K562 (cell line): ENCODE data around the gene ABCG5. TPM values are rescaled to one million over a fixed set of nuclear protein-coding genes. Genes with fewer than 3 reads are reported as not detected.
A peak's percentile ranks its signal among the peaks of the same experiment; 100 is the strongest.

Experiments used
- BRD4 ChIP-seq: fragments of 200-600 bp; sonication (generic); IDR thresholded peaks from 2 replicates; pipeline ENCODE4 v1.6.1; 2017; ENCODE audit warnings: inconsistent platforms
- CBFA2T3 ChIP-seq: fragments of 450-650 bp; IDR thresholded peaks from 2 replicates; pipeline ENCODE4 v1.6.1; 2017
- CCNT2 ChIP-seq: IDR thresholded peaks from 2 replicates; pipeline ENCODE4 v1.6.1; 2011; ENCODE audit warnings: borderline replicate concordance, low read depth, mild to moderate bottlenecking, moderate library complexity, mixed read lengths, low read length; ENCODE audit not compliant: insufficient read length; ENCODE audit errors: extremely low read depth
- CTCF ChIP-seq, 3 experiments: IDR thresholded peaks in 2 of 3; conservative IDR thresholded peaks in 1 of 3; 2 replicates each; pipeline ENCODE4 v1.5.1; 2011 to 2012; ENCODE audit warnings: low read length in 3 of 3, mild to moderate bottlenecking in 3 of 3, control low read depth in 2 of 3, improper control_type of control experiment in 1 of 3, inconsistent platforms in 1 of 3, low read depth in 1 of 3, mixed read lengths in 1 of 3, moderate library complexity in 1 of 3; ENCODE audit not compliant: insufficient read depth in 2 of 3
- CXXC5 ChIP-seq: fragments of 250-450 bp; sonication (Bioruptor Pico); IDR thresholded peaks from 2 replicates; pipeline ENCODE4 v1.8.0; 2022; ENCODE audit warnings: inconsistent platforms, mild to moderate bottlenecking, moderate library complexity
- DMBX1 ChIP-seq: fragments of 250-450 bp; sonication (Bioruptor Pico); IDR thresholded peaks from 2 replicates; pipeline ENCODE4 v1.8.0; 2022; ENCODE audit warnings: inconsistent platforms, mild to moderate bottlenecking, moderate library complexity, borderline replicate concordance
- FOXA3 ChIP-seq, 2 experiments: fragments of 450-650 bp in 1 of 2; sonication (generic) in 1 of 2; formaldehyde crosslinking; IDR thresholded peaks in 1 of 2; conservative IDR thresholded peaks in 1 of 2; 2 replicates each; pipeline versions ENCODE4 v1.4.0 to v1.8.0; 2020 to 2022; ENCODE audit warnings: mild to moderate bottlenecking in 2 of 2, missing genetic modification reagents in 1 of 2
- GABPB1 ChIP-seq: sonication (generic); formaldehyde crosslinking; IDR thresholded peaks from 2 replicates; pipeline ENCODE4 v1.8.0; 2022; ENCODE audit warnings: mild to moderate bottlenecking, missing genetic modification reagents
- HBP1 ChIP-seq: fragments of 450-650 bp; formaldehyde crosslinking; IDR thresholded peaks from 2 replicates; pipeline ENCODE4 v1.4.0; 2022; ENCODE audit warnings: missing genetic modification characterization
- KLF6 ChIP-seq: fragments of 250-450 bp; sonication (Bioruptor Pico); IDR thresholded peaks from 2 replicates; pipeline ENCODE4 v1.4.0; 2020; ENCODE audit warnings: mild to moderate bottlenecking, moderate library complexity, borderline replicate concordance
- MAX ChIP-seq: sonication (generic); formaldehyde crosslinking; IDR thresholded peaks from 2 replicates; pipeline ENCODE4 v1.9.0; 2022; ENCODE audit warnings: mild to moderate bottlenecking, missing genetic modification reagents
- MCM5 ChIP-seq: fragments of 450-650 bp; IDR thresholded peaks from 2 replicates; pipeline ENCODE4 v1.6.1; 2016; ENCODE audit warnings: low read depth
- RFX5 ChIP-seq: IDR thresholded peaks from 2 replicates; pipeline ENCODE4 v1.6.1; 2011; ENCODE audit warnings: low read depth, mild to moderate bottlenecking, improper control_type of control experiment, low read length
- TFAP4 ChIP-seq: sonication (generic); formaldehyde crosslinking; IDR thresholded peaks from 2 replicates; pipeline ENCODE4 v1.8.0; 2022; ENCODE audit warnings: missing genetic modification reagents, mild to moderate bottlenecking, moderate library complexity, borderline replicate concordance
- TRIM25 ChIP-seq: fragments of 450-650 bp; IDR thresholded peaks from 2 replicates; pipeline ENCODE4 v1.7.0; 2016; ENCODE audit warnings: borderline replicate concordance
- ZNF41 ChIP-seq: fragments of 250-450 bp; sonication (Bioruptor Pico); conservative IDR thresholded peaks from 2 replicates; pipeline ENCODE4 v1.4.0; 2020; ENCODE audit warnings: mild to moderate bottlenecking
- ZNF561 ChIP-seq: fragments of 450-650 bp; formaldehyde crosslinking; conservative IDR thresholded peaks from 2 replicates; pipeline ENCODE4 v1.4.0; 2020; ENCODE audit warnings: mild to moderate bottlenecking, moderate library complexity
- ZNF699 ChIP-seq: fragments of 250-450 bp; sonication (Bioruptor Pico); IDR thresholded peaks from 2 replicates; pipeline ENCODE4 v1.8.0; 2021; ENCODE audit warnings: mild to moderate bottlenecking, moderate library complexity; ENCODE audit not compliant: insufficient replicate concordance
- polyA plus RNA-seq, 8 experiments: library from polyadenylated mRNA; depleted of rRNA in 4 of 8; stranded (reverse) in 5 of 8; unstranded in 3 of 8; fragments of >200 nt; fragmentation: Nextera tagmentation in 2 of 8; fragmentation: Illumina TruSeq in 1 of 8; extraction: Ambion mirVana in 2 of 8; extraction: Trizol in 1 of 8; gene quantifications; 2 replicates each; pipeline versions ENCODE4 v1.2.1 to v1.2.3, GENCODE V29; 2011 to 2014; ENCODE audit warnings: inconsistent platforms in 1 of 8, missing spikeins in 1 of 8
- total RNA-seq, 7 experiments: library from RNA; depleted of rRNA in 6 of 7; stranded (reverse); fragments of >200 nt in 6 of 7; fragmentation: Illumina TruSeq in 2 of 7; extraction: Trizol in 2 of 7; gene quantifications; 2 replicates each; pipeline versions ENCODE4 v1.2.1 to v1.2.3, GENCODE V29; 2011 to 2021; ENCODE audit warnings: low replicate concordance in 1 of 7

ABCG5 gene
- total and polyA plus RNA-seq, 9 of the 15 experiments (the other 6 are each of a cell fraction or from before 2014, with no cell fraction given): 0.01 TPM; not detected in 7

- no peak for TF ChIP-seq TRIM25
- no peak for TF ChIP-seq CCNT2
- no peak for TF ChIP-seq HBP1 (CRISPR knock-in tag)
- no peak for TF ChIP-seq ZNF699 (CRISPR knock-in tag)
- no peak for TF ChIP-seq FOXA3 (CRISPR knock-in tag; conservative IDR thresholded peaks at IDR 0.05 in 1 of 2, IDR thresholded peaks at IDR 0.05 in 1 of 2)
- TF ChIP-seq BRD4: no peak
- TF ChIP-seq GABPB1: peak; percentile 65; the same call in 1 of the 2 replicates
- no peak for TF ChIP-seq ZNF41
- no peak for TF ChIP-seq KLF6
- TF ChIP-seq CTCF (IDR thresholded peaks at IDR 0.05 in 2 of 3, conservative IDR thresholded peaks at IDR 0.05 in 1 of 3; ENCODE audit: insufficient read depth in 2 of 3, low read depth in 1 of 3, low read length in 3 of 3): no peak
- TF ChIP-seq CXXC5 (CRISPR knock-in tag): peak; percentile 85
- TF ChIP-seq MCM5: no peak
- no peak for TF ChIP-seq RFX5
- no peak for TF ChIP-seq MAX (CRISPR knock-in tag)
- TF ChIP-seq DMBX1 (CRISPR knock-in tag): 0 out of 2 replicates have a peak, but pooled peaks have one; percentile 23
- TF ChIP-seq TFAP4 (CRISPR knock-in tag): peak; percentile 92
- no peak for TF ChIP-seq ZNF561 (CRISPR knock-in tag)
- TF ChIP-seq CBFA2T3: peak; percentile 50
Observed at GRCh38 chr2:43773876-43774613, 64.6 kb downstream of the ABCG5 start, which contains the start of gene DYNC2LI1 (continued).
